Hepatocyte (in vitro differentiated cells): ENCODE measurements around the gene ZNF41.

ENCODE experiments used
- CTCF ChIP-seq: fragments of 200-600 bp; sonication (generic); IDR thresholded peaks from 2 replicates; pipeline ENCODE4 v1.5.1; 2016; ENCODE audit warnings: antibody characterized with exemption, mild to moderate bottlenecking; ENCODE audit not compliant: poor library complexity
- EZH2 ChIP-seq: fragments of 200-600 bp; sonication (generic); IDR thresholded peaks from 2 replicates; pipeline ENCODE4 v1.6.1; 2016; ENCODE audit warnings: antibody characterized with exemption, mild to moderate bottlenecking, borderline replicate concordance
- EZH2phosphoT487 ChIP-seq: fragments of 200-600 bp; sonication (generic); IDR thresholded peaks from one replicate; pipeline ENCODE4 v1.6.1; 2018; ENCODE audit warnings: antibody characterized with exemption, mild to moderate bottlenecking, low read depth, moderate library complexity; ENCODE audit not compliant: unreplicated experiment, severe bottlenecking

- TF ChIP-seq CTCF (no peak), EZH2 (no peak), EZH2phosphoT487 (no peak)
Observed at GRCh38 chrX:47523713-47524166, 40.7 kb upstream of the ZNF41 start.
